NCI-H2171 treated with DMSO at 0.1 percent for 48 hours (cell line): Measurements from ENCODE around the gene EME1.

Experiments used
- DNase-seq: peaks from one replicate; lab custom pipeline; 2025; lab: John Stamatoyannopoulos, UW

EME1 gene

GRCh38 chr17:50348522-50349242, 24.3 kb upstream of the EME1 start:
- DNase-seq, result no peak

GRCh38 chr17:50349243-50349600, 23.8 kb upstream of the EME1 start:
- no peak for DNase-seq

- no peak for DNase-seq
Observed at GRCh38 chr17:50350733-50351132, 22.3 kb upstream of the EME1 start.

GRCh38 chr17:50352072-50352692, 20.8 kb upstream of the EME1 start:
- no peak for DNase-seq

- no peak for DNase-seq
Observed at GRCh38 chr17:50352693-50353599, 20.1 kb upstream of the EME1 start.

- no peak for DNase-seq
Observed at GRCh38 chr17:50353600-50354195, 19.3 kb upstream of the EME1 start.

GRCh38 chr17:50354198-50354597, 18.8 kb upstream of the EME1 start:
- DNase-seq, result no peak

- no peak for DNase-seq
Observed at GRCh38 chr17:50354776-50355175, 18.3 kb upstream of the EME1 start.

GRCh38 chr17:50355336-50355700, 17.7 kb upstream of the EME1 start:
- DNase-seq, result no peak

GRCh38 chr17:50355701-50356341, 17.2 kb upstream of the EME1 start:
- no peak for DNase-seq

- DNase-seq, result no peak
Observed at GRCh38 chr17:50356418-50356817, 16.6 kb upstream of the EME1 start.

- no peak for DNase-seq
Observed at GRCh38 chr17:50356892-50357510, 16.0 kb upstream of the EME1 start.

- no peak for DNase-seq
Observed at GRCh38 chr17:50358177-50358576, 14.9 kb upstream of the EME1 start.

GRCh38 chr17:50359005-50359699, 13.9 kb upstream of the EME1 start:
- DNase-seq, result no peak

GRCh38 chr17:50359998-50360461, 13.0 kb upstream of the EME1 start:
- DNase-seq, result no peak

- no peak for DNase-seq
Observed at GRCh38 chr17:50360486-50361115, 12.4 kb upstream of the EME1 start.

GRCh38 chr17:50361561-50362480, 11.2 kb upstream of the EME1 start:
- DNase-seq, result peak; percentile 31

- no peak for DNase-seq
Observed at GRCh38 chr17:50362661-50363060, 10.4 kb upstream of the EME1 start.
